GM19238 (cell line): ENCODE data around the gene PRKCA.

ENCODE experiments used
- DNase-seq: peaks from one replicate; pipeline ENCODE4 v3.0.0; 2011; ENCODE audit warnings: low spot score; ENCODE audit not compliant: insufficient read length

PRKCA gene

GRCh38 chr17:66789093-66789492 lies 486.7 kb downstream of the PRKCA start:
- DNase-seq: no peak

- no peak for DNase-seq
These were observed 487.6 kb downstream of the PRKCA start for GRCh38 chr17:66789961-66790437.

DNA sequence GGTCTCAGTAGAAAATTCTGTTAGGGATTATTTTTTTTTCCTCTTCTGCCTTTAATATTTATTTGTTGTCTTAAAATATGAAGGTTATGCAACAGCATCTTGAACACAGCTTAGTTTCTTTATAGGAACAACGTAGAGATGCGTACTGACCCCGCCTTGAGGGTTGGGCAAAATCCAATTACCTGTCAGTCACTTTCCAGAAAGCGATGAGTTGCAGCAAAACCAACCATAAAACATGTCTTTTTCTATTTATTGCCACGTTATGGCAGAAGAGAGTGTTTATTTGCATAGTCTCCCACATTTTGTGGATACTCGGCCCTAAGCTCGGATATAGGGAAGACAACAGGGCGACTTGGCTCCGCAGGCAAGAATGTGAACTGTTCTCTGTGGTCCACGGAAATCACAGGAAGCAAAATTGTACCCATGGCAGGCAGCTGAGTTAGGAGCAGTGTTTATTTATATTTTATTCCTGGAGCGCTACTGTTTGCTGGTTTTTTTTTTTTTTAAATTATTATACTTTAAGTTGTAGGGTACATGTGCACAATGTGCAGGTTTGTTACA lies 488.2 kb downstream of the PRKCA start:
- DNase-seq: no peak

DNA sequence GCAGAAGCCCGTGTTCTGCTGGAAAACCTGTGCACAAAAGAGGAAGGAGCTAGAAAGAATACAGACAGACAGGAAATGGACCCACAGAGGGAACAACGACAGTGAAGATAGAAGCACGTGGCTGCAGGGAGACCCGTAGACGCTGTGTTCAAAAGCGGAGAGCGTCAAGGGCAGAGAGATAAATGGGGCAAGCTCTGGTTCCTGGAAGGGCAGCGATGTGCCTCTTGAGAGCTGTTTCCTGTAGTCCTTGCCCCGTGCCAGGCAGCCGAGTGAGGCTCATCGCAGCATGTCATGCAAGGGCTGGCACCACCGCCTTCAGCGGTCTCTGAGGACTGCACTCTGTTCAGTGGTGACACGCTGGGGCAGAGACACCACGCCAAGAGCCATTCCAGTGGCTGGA lies 488.9 kb downstream of the PRKCA start:
- no peak for DNase-seq

DNA sequence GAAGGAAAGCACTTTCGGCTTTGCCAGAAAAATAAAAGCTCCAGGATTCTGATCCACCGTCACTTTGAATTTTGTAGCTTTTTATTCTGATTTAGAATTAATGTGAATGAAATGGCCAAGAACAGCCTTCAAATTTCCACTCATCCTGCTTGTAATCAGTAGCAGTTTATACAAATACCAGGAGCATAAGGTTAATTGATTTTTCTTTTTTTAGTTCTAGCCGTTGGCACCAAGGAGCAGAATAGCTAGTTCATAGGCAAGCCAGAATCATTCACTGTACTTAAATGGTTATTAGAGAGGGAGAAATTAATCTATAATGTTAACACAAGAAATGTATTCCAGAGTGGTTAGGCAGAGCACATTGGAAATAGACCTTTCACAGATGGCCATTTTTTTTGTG lies 491.4 kb downstream of the PRKCA start:
- no peak for DNase-seq

- no peak for DNase-seq
These were observed 493.1 kb downstream of the PRKCA start for GRCh38 chr17:66795486-66795885.

GRCh38 chr17:66799849-66800537 lies 497.6 kb downstream of the PRKCA start:
- DNase-seq: no peak

DNA sequence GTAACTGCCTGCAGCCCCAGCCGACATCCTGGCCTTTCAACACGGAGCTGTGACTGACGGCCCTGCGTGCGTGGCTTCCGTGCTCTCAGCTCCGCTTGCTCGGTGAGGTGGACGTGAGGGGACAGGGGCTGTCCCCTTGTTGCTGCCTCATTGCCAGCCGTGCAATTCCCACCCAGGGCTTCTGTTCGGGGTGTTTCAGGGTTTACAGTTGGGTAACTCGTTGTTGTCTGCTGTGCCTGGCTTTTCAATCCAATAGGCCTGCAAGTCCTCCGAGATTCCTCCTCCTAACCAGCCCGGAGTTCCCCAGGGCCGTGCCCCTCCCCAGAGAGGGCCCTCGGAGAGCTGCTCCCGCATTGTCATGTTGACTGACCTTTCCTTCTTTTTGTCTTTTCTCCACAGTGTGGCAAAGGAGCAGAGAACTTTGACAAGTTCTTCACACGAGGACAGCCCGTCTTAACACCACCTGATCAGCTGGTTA lies 501.1 kb downstream of the PRKCA start:
- no peak for DNase-seq

DNA sequence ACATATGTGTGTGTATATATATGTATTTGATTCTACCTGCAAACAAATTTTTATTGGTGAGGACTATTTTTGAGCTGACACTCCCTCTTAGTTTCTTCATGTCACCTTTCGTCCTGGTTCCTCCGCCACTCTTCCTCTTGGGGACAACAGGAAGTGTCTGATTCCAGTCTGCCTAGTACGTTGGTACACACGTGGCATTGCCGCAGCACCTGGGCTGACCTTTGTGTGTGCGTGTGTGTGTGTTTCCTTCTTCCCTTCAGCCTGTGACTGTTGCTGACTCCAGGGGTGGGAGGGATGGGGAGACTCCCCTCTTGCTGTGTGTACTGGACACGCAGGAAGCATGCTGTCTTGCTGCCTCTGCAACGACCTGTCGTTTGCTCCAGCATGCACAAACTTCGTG lies 503.2 kb downstream of the PRKCA start:
- DNase-seq: no peak

- DNase-seq: no peak
These were observed 504.8 kb downstream of the PRKCA start for GRCh38 chr17:66807182-66807581.

- DNase-seq: no peak
These were observed 507.0 kb downstream of the PRKCA start for GRCh38 chr17:66809408-66809807.

GRCh38 chr17:66810951-66811682 lies 508.7 kb downstream of the PRKCA start:
- DNase-seq: no peak

DNA sequence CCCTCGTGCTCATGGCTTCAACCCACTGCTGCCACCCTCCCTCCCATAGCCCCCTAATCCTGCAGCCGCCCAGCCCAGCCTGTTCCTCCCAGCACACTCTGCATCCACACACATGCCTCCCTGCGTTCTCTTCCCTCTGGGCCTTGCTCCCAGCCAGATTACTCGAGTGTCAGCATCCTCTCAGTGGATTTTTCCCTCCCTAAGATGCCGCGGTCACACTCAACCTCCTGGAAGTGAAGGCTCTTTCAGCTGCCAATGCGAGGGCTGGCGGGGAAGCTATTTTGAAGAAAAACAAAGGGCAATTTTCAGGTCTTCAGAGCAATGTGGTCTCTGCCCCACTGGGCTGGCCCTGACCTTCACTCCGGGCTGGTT lies 509.3 kb downstream of the PRKCA start:
- no peak for DNase-seq

DNA sequence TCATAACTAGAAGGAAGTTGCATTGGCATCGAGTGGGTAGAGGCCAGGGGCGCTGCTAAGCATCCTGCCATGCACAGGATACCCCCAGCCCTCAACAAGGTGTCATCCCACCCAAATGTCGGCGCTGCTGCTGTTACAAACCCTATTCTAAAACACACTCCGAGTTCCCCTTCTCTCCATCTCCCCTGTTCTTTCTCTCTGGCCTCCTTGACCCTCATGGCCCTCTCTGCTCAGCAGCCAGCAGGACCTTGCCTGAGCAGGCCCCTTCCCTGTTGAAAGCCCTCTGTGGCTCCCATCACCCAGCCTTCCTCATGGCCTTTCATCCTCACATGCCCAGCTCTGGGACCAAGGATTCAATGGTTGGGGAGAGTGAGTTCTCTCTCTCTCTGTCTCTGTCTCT lies 510.2 kb downstream of the PRKCA start:
- no peak for DNase-seq

GRCh38 chr17:66813296-66813695 lies 510.9 kb downstream of the PRKCA start:
- no peak for DNase-seq

- no peak for DNase-seq
These were observed 511.6 kb downstream of the PRKCA start for GRCh38 chr17:66814026-66814425.

GRCh38 chr17:66814570-66814969 lies 512.2 kb downstream of the PRKCA start:
- no peak for DNase-seq

- DNase-seq: no peak
These were observed 515.3 kb downstream of the PRKCA start for GRCh38 chr17:66817750-66818149.

DNA sequence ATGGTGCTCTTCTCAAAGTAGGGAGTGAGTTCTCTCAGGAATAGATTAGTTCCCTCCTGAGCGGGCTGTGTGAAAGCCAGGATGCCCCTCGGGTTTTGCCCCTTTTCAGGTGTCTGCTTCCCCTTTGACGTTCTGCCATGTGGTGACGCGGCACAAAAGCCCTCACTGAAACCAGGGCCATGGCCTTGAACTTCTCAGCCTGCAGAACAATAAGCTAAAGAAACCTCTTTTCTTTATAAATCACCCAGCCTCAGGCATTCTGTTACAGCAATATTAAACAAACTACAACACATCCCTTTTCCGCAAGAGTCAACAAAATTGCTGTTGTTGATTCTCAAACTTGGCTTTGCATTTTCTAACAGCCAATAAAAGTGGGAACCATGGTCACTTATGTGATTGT lies 517.1 kb downstream of the PRKCA start:
- DNase-seq: no peak

DNA sequence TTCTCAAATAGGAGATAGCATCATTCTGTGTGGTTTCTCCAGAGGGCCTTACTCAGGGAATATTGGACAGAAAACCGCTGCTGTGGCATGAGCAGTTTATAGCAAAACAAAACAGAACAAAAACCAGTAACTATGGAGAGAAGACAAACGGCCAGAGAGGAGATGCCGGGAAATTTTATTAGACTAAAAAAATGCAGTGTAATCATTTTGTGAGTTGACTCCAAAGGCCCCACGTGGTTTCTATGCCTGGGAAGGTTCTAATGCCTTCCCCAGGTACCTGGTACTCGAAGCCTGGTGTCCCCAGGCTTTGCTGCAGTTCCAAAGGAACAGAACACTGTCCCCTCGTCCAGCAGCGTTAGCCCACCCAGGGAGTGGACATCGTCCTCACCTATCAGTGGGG lies 519.6 kb downstream of the PRKCA start:
- no peak for DNase-seq

DNA sequence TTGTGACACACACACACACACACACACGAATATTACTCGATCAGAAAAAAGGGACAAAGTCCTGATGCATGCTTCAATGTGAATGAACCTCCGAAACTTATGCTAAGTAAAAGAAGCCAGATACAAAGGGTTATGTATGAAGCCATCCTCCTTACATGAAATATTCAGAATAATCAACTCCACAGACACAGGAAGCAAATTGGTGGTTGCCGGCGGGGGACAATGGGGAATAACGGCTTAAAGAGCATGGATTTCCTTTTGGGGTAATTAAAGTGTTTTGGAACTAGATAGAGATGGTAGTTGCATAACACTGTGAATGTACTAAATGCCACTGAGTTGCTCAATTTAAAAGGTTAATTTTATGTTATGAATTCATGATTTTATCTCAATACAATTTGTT lies 524.4 kb downstream of the PRKCA start:
- no peak for DNase-seq

- peak; percentile 29 for DNase-seq
These were observed 527.0 kb downstream of the PRKCA start for GRCh38 chr17:66829386-66829864.
